AG04449 (cell line): ENCODE data around the gene CACNA1A.

Experiments used
- CTCF ChIA-PET: fragments of 350-600 bp; formaldehyde crosslinking; extraction: SDS; loops from one replicate; lab custom pipeline; 2021; ENCODE audit warnings: antibody characterized with exemption; lab: Yijun Ruan, JAX
- POLR2A ChIA-PET: fragments of 400-600, 350-600 bp; formaldehyde crosslinking; extraction: SDS; loops from one replicate; lab custom pipeline; 2020; ENCODE audit warnings: antibody characterized with exemption, inconsistent platforms; lab: Yijun Ruan, JAX
- DNase-seq: peaks from one replicate; pipeline ENCODE4 v3.0.0-alpha.2; 2010; ENCODE audit warnings: low read depth, low spot score
- H3K4me3 ChIP-seq: 2 replicates; pipeline ENCODE4 v1.5.1; 2011; ENCODE audit warnings: low read depth, mild to moderate bottlenecking, control low read depth, low read length
- CTCF ChIP-seq: IDR thresholded peaks from one replicate; pipeline ENCODE4 v1.5.1; 2011; ENCODE audit warnings: mild to moderate bottlenecking, moderate library complexity, low read length, control low read depth, inconsistent platforms; ENCODE audit not compliant: insufficient read depth; ENCODE audit errors: missing control alignments

The CACNA1A gene

GRCh38 chr19:13381827-13382632, 124.2 kb downstream of the CACNA1A start:
- ChIA-PET CTCF (no interaction called here), POLR2A (no interaction called here)
- no peak for TF ChIP-seq CTCF
- DNase-seq = no peak
- H3K4me3 ChIP-seq = no peak overlapping the region

- no peak for TF ChIP-seq CTCF
- ChIA-PET CTCF (interaction anchor here (1.4 kb wide), 1 partner anchor 10 kb away, joined by 4 read pairs; no protein-coding TSS in a partner anchor), POLR2A (no interaction called here)
- no peak overlapping the region for H3K4me3 ChIP-seq
- no peak for DNase-seq
Measured at GRCh38 chr19:13376537-13376936, 129.7 kb downstream of the CACNA1A start.

GRCh38 chr19:13373599-13373998, 132.7 kb downstream of the CACNA1A start:
- DNase-seq = no peak
- ChIA-PET CTCF (interaction anchor here (1.8 kb wide), 1 partner anchor 95 kb away, joined by 4 read pairs; no protein-coding TSS in a partner anchor), POLR2A (no interaction called here)
- TF ChIP-seq CTCF = no peak
- H3K4me3 ChIP-seq = no peak overlapping the region

GRCh38 chr19:13370948-13371347, 135.3 kb downstream of the CACNA1A start:
- no peak for DNase-seq
- no peak overlapping the region for H3K4me3 ChIP-seq
- no peak for TF ChIP-seq CTCF
- ChIA-PET POLR2A (no interaction called here), CTCF (no interaction called here)

- no peak overlapping the region for H3K4me3 ChIP-seq
- ChIA-PET POLR2A (no interaction called here), CTCF (interaction anchor here (1.0 to 1.8 kb wide), 7 partner anchors 9 to 223 kb away, joined by 3 to 8 read pairs (median 4); no protein-coding TSS in a partner anchor)
- no peak for DNase-seq
- TF ChIP-seq CTCF = peak; percentile 39
Measured at GRCh38 chr19:13366529-13367143, 139.6 kb downstream of the CACNA1A start.

GRCh38 chr19:13363954-13364353, 142.3 kb downstream of the CACNA1A start:
- DNase-seq = no peak
- POLR2A ChIA-PET = no interaction called here
- CTCF ChIA-PET = interaction anchor here (1.1 to 2.4 kb wide), 5 partner anchors 13 to 353 kb away, joined by 3 to 14 read pairs (median 3); no protein-coding TSS in a partner anchor
- no peak overlapping the region for H3K4me3 ChIP-seq
- no peak for TF ChIP-seq CTCF
